TTC549 (cell line): ENCODE results near the gene C1orf53.

Source experiments
- FAIRE-seq: peaks from 2 replicates; lab custom pipeline; 2012; peaks lifted over from hg19 to GRCh38; lab: Jason Lieb, UNC

Gene C1orf53

GRCh38 chr1:197908716-197909220, 6.3 kb downstream of the C1orf53 start:
- no peak for FAIRE-seq

GRCh38 chr1:197909384-197909783, 7.0 kb downstream of the C1orf53 start:
- FAIRE-seq = no peak

- no peak for FAIRE-seq
Measured at GRCh38 chr1:197910120-197910991, 7.9 kb downstream of the C1orf53 start.

GRCh38 chr1:197911111-197911856, 8.9 kb downstream of the C1orf53 start:
- no peak for FAIRE-seq

GRCh38 chr1:197911857-197912696, 9.6 kb downstream of the C1orf53 start:
- FAIRE-seq = no peak

GRCh38 chr1:197912739-197913494, 10.5 kb downstream of the C1orf53 start:
- no peak for FAIRE-seq

GRCh38 chr1:197913495-197914276, 11.3 kb downstream of the C1orf53 start:
- no peak for FAIRE-seq

- FAIRE-seq = no peak
Measured at GRCh38 chr1:197914510-197914909, 12.1 kb downstream of the C1orf53 start.

- no peak for FAIRE-seq
Measured at GRCh38 chr1:197915260-197915861, 12.9 kb downstream of the C1orf53 start.

- no peak for FAIRE-seq
Measured at GRCh38 chr1:197915862-197916499, 13.6 kb downstream of the C1orf53 start.

GRCh38 chr1:197916500-197916983, 14.1 kb downstream of the C1orf53 start:
- FAIRE-seq = no peak

- FAIRE-seq = no peak
Measured at GRCh38 chr1:197917805-197918651, 15.6 kb downstream of the C1orf53 start.

- no peak for FAIRE-seq
Measured at GRCh38 chr1:197918807-197919345, 16.4 kb downstream of the C1orf53 start.

GRCh38 chr1:197919346-197920066, 17.1 kb downstream of the C1orf53 start:
- no peak for FAIRE-seq

GRCh38 chr1:197920067-197920396, 17.6 kb downstream of the C1orf53 start:
- FAIRE-seq = no peak

- no peak for FAIRE-seq
Measured at GRCh38 chr1:197920414-197921117, 18.1 kb downstream of the C1orf53 start.
